GM12875 (cell line): Measurements from ENCODE around the gene ATXN7L1.
"Not testable (repeated sequence)": the region's sequence is repeated elsewhere in the genome, so short reads cannot be mapped to it uniquely, and the experiment has no call there.

ENCODE experiments used
- H3K4me3 ChIP-seq: one replicate; pipeline ENCODE4 v1.5.1; 2011; ENCODE audit warnings: low read depth, low read length, control low read depth
- TF ChIP-seq, protein P1 (sequence below): IDR thresholded peaks from 2 replicates; pipeline ENCODE4 v1.5.1; 2011; ENCODE audit warnings: low read depth, mild to moderate bottlenecking, control low read depth, inconsistent platforms, low read length, moderate library complexity, borderline replicate concordance; ENCODE audit not compliant: insufficient read depth

Gene ATXN7L1

GRCh38 chr7:105697753-105698152 lies 178.6 kb downstream of the ATXN7L1 start:
- TF ChIP-seq, protein P1, sequence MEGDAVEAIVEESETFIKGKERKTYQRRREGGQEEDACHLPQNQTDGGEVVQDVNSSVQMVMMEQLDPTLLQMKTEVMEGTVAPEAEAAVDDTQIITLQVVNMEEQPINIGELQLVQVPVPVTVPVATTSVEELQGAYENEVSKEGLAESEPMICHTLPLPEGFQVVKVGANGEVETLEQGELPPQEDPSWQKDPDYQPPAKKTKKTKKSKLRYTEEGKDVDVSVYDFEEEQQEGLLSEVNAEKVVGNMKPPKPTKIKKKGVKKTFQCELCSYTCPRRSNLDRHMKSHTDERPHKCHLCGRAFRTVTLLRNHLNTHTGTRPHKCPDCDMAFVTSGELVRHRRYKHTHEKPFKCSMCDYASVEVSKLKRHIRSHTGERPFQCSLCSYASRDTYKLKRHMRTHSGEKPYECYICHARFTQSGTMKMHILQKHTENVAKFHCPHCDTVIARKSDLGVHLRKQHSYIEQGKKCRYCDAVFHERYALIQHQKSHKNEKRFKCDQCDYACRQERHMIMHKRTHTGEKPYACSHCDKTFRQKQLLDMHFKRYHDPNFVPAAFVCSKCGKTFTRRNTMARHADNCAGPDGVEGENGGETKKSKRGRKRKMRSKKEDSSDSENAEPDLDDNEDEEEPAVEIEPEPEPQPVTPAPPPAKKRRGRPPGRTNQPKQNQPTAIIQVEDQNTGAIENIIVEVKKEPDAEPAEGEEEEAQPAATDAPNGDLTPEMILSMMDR: no peak
- H3K4me3 ChIP-seq: no peak overlapping the region

- not testable (repeated sequence) for H3K4me3 ChIP-seq
These were observed 179.2 kb downstream of the ATXN7L1 start for GRCh38 chr7:105697169-105697568.

GRCh38 chr7:105693576-105693975 lies 182.8 kb downstream of the ATXN7L1 start:
- TF ChIP-seq, protein P1: no peak
- no peak overlapping the region for H3K4me3 ChIP-seq

DNA sequence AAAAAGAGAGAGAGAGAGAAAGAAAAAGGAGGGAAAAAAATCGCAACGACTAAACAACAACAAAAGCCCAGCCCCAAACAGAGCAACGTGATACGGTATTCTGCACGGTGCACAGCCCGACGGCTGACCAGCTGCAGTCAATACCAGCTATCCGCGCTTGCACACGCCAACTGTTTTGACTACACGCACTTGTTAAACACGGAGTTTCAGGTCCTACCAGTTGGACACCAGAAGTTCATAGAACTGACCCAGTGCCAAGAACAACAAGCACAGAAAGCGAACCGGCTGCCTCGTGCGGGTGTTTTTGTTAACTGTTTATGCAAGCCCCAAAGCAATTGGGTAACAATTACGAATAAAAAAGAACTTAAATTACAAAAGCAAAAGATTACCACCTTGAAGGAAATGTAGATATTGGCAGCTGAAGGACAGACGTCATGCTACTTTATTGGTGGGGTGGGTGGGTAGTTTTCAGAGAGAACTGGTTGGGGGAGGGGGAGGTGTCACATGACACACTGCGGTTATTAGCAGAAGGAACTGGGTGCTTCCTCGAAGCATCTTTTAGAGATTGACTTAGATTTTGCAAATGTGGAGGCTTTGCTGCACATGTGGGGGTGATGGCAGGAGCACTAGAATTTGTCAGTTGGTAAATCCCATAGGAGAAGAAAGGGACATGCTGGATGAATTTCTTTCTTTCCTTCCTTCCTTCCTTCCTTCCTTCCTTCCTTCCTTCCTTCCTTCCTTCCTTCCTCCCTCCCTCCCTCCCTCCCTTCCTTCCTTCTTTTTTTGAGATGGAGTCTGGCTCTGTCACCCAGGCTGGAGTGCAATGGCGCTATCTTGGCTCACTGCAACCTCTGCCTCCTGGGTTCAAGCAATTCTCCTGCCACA lies 184.5 kb downstream of the ATXN7L1 start:
- H3K4me3 ChIP-seq: peak overlapping the region; percentile 41
- TF ChIP-seq, protein P1: no peak

- H3K4me3 ChIP-seq: peak overlapping the region; percentile 41
- TF ChIP-seq, protein P1: no peak
These were observed 185.2 kb downstream of the ATXN7L1 start for GRCh38 chr7:105691082-105691679.

GRCh38 chr7:105690325-105690945 lies 186.0 kb downstream of the ATXN7L1 start:
- peak overlapping the region; percentile 41 for H3K4me3 ChIP-seq
- TF ChIP-seq, protein P1: no peak

DNA sequence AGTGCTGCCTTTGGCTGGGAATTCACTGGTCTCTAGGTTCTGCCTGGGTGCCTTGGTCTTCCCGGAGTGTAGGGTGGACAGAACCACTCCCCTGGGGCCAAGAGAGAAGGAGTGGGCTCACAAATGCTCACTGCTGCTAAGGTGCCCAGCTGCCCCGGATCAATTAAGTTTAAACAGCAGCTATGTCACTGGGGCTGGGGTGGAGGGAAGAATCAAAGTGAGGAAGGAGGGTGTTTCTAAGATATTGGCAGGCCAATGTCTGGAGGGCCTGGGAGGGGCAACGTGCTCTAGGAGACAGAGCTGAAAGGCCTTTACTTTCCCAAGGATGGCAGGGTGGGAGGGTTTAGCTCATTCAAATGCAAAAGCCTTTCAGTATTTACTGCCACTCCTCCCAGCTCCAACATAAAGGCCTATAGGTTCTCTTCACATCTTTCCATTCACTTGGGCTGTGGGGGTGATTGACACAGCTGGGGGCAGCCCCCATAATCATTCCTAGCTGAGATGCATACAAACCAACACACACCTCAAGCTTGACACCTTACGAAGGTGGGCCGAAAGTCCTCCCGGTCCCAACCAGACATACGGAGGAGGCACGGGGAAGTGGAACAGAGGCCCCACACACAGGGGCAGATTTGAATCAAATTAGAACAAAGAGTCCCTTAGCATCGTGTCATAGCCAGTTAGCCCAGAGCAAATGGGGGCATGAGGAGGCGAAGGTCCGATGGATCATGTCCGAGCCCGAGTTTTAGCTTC lies 187.2 kb downstream of the ATXN7L1 start:
- TF ChIP-seq, protein P1: no peak
- no peak overlapping the region for H3K4me3 ChIP-seq
